HG02938 (cell line): ENCODE results near the gene TSSC4.

Experiments
- ATAC-seq: cut with Tn5 transposase; IDR thresholded peaks from one replicate; pipeline ENCODE4 v1.9.1; 2021; ENCODE audit warnings: mild to moderate bottlenecking, moderate library complexity; ENCODE audit not compliant: unreplicated experiment

TSSC4 gene

GRCh38 chr11:2431395-2431794 is 30.8 kb downstream of the TSSC4 start:
- no peak for ATAC-seq

- ATAC-seq: no peak
Measured at GRCh38 chr11:2432171-2432621, 31.6 kb downstream of the TSSC4 start.

GRCh38 chr11:2432628-2433071 is 32.1 kb downstream of the TSSC4 start:
- ATAC-seq: no peak

- no peak for ATAC-seq
Measured at GRCh38 chr11:2433106-2433925, 32.8 kb downstream of the TSSC4 start.

- no peak for ATAC-seq
Measured at GRCh38 chr11:2434008-2434407, 33.5 kb downstream of the TSSC4 start.

DNA sequence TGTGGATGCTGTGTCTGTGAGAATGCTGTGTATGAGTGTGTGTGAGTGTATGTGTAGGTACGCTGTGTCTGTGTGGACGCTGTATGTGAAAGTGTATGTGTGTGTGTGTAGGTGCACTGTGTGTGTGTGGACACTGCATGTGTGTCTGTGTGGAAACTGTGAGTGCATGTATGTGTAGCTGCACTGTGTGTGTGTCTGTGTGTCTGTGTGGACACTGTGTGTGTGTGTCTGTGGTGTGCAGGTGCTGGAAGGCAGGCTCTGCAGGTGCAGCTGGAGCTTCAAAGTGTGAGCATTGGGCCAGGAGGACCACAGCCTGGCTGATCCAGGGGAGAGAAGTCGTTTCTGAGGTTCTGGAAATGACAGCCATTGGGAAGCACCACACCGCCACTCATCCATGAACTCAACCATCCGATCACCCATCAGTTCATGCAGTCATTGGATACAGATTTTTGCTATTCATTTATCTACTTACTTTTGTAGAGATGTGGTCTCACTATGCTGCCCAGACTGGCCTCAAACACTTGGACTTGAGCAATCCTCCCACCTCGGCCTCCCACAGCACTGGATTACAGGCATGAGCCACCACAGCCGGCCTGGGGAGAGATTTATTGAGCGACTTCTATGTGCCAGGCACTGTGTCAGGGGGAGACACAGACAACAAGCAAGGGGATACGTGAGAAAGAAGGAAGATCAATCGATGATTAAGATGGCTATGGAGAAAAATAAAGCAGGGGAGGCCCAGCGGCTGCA is 34.1 kb downstream of the TSSC4 start:
- no peak for ATAC-seq

- no peak for ATAC-seq
Measured at GRCh38 chr11:2435288-2436012, 34.9 kb downstream of the TSSC4 start.

DNA sequence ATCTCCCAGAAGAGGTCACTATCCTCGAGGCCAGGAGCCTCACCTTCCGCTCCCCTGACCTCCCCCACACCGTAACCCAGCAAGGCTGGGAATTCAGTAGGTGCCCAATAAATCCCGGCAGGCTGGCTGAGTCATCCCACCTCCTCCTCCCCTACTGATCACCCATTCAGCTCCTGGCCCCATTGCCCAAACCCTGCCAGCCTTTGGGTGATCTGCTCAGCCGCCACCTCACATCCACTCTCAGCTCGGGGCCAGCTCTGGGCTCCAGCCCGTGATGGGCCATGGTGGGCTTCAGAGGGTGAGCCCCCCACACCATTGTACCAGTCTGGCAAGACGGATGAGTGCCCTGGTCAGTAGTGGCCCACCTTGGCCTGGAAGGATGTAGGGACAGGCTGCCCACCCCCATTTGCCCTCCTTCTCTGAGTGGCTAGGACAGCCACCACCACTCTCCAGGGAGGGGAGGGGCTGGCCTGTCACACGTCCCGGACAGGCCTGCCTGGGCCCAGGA is 35.5 kb downstream of the TSSC4 start:
- ATAC-seq: no peak

DNA sequence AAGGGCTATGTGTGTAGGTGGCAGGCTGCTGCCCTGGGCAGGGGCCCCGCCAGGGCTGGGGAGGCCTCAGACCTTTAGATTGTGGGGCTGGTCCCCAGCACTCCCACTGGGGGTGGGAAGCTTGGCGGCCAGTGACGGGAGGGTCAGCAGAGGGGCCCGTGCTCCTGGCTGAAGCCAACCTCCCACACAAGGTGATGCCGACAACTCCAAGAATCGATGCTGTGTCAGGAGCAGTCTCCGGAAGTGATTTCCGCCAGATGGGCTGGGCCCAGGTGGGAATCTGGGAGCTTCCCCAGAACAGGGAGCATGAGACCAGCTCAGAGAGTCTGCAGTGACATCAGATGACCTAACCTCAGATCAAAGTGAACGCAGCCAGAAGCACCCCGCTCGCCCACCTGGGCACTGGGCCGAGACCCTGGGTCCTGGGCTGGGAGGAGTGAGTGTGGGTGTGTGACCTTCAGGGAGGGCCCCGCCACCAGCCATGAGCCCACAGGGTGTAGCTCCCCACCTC is 36.0 kb downstream of the TSSC4 start:
- ATAC-seq: no peak

GRCh38 chr11:2437516-2437915 is 37.0 kb downstream of the TSSC4 start:
- ATAC-seq: no peak

- no peak for ATAC-seq
Measured at GRCh38 chr11:2439820-2440219, 39.3 kb downstream of the TSSC4 start.

- no peak for ATAC-seq
Measured at GRCh38 chr11:2440646-2441045, 40.1 kb downstream of the TSSC4 start.

DNA sequence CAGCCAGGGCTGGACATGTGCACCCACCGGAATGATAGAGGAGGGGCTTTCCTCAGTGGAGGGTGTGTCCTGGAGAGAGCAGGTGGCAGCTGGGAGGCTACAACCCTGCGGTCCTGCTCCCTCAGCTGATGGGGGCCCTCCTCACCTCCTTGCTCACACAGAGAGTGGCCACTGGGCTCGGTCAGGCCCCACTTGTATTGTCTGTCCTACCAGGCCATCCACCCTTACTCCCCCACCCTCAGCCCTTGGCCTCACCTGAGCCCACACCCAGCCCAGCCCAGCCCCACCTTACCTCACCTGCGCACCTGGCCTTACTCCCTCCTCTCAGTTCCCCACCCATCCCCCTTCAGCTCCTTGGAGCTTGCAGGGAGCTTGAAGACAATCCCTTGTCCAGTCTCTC is 40.6 kb downstream of the TSSC4 start:
- ATAC-seq: no peak

GRCh38 chr11:2442589-2442988 is 42.0 kb downstream of the TSSC4 start:
- ATAC-seq: no peak

- ATAC-seq: no peak
Measured at GRCh38 chr11:2443406-2443805, 42.9 kb downstream of the TSSC4 start.

DNA sequence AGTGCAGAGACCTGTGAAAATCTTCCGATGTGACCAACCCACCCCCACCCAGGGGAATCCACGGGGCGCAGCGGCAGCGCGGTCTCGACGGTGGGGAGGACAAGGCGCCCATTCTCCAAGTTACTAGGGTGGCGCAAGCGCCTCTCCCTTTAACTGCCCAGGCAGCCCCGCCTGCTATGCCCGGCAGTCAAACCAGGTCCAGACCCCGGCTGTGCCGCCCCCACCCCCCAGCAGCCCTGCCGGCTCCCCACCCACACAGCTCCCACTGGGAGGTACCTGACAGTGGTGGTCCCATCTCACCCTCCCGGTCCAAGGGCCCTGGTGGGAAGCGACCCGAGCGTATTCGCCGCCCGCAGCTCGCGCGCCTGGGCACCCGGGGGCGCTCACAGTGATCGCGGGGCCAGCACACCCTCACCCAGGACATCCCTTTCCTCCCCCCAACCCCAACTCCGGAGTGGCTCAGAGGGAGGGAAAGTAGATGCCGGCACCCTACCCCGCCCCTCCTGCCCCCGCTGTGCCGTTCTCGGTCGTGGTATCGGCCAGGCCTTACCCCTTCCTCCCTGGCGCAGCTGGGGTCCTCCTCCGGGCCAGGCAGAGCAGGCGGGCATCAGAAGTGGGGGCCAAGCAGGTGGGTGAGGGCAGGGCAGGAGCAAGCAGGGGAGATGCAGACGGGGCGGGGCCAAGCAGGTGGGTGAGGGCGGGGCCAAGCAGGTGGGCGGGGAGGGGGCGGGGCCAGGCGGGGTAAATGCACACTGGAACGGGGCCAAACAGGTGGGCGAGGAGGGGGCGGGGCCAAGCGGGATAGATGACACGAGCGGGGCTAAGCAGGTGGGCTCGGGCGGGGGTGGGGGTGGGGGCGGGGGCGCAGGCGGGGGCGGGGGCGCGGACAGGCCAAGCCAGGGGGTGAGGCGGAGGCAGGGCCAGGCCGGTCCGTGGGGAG is 43.6 kb downstream of the TSSC4 start, which contains the start of gene TRPM5:
Gene TRPM5 (minus strand): TSS at position 634 of the 940 bp plus-strand sequence. CDS start 21,478 bp downstream, outside the sequence.
- no peak for ATAC-seq

DNA sequence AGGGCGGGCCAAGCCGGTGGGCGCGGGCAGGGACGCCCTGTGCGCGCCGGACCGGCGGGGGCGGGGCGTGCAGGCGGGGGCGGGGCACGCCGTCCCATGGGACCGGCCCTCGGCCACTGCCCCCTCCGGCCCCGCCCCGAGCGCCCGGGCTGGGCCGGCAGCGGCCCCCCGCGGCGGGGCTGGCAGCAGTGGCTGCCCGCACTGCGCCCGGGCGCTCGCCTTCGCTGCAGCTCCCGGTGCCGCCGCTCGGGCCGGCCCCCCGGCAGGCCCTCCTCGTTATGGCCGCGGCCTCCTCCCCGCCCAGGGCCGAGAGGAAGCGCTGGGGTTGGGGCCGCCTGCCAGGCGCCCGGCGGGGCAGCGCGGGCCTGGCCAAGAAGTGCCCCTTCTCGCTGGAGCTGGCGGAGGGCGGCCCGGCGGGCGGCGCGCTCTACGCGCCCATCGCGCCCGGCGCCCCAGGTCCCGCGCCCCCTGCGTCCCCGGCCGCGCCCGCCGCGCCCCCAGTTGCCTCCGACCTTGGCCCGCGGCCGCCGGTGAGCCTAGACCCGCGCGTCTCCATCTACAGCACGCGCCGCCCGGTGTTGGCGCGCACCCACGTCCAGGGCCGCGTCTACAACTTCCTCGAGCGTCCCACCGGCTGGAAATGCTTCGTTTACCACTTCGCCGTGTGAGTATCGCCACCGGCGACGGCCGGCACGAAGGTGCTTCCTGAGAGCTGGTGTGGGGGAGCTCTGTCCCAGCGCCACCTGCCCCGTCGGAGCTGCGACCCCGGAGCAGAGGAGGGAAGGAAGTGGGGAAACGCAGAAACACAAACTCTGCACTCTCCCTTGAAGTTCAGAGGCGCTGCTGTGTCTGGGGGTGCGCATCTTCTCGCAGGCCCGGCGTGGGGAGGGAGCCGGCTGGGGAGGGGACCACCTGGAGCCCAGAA is 44.5 kb downstream of the TSSC4 start, which contains the start of gene KCNQ1:
Gene KCNQ1 (plus strand): TSS at position 188 of the 925 bp plus-strand sequence. CDS start 91 bp downstream, at position 279.
- no peak for ATAC-seq

DNA sequence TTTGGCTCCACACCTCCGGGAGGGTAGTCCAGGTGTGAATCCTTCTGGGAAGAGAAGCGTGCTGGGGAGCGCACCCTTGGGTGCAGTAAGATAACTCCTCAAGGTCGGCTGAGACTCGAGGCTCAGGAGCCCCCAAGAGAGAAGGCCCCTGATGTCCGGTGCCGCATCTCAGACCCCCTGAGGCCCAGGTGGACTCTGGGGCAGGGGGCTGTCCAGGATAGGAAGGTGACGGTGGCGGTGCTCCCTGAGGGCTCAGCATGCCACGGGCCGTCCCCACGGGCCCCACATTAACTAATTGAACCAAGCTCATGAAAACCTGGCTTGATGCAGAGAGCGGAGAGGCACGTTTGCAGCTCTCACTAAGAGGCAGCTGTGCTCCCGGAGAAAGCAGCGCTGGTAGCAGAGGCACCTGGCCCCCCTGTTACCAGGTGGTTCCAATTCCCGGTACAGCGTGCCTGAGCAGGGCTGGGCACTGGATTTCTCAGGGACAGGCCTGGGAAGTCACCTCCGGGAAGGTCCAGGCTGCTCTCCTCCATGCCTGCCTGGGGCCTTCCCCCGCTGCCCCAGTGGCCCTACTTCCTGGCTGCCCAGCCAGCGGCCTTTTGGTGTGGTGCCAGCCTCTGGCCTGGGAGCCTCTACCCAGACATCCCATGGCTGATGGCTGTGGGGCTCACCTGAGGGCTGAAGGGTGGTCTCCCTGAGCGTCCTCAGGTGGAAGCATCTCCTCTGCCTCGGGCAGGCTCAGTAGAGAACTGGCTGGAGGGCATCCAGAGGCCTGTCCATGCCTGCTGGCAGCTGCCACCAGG is 45.4 kb downstream of the TSSC4 start:
- ATAC-seq: no peak
